HEK293 (cell line): ENCODE results near the gene LRP1-AS.

ENCODE experiments used
- CTCF ChIA-PET: fragments of 350-600 bp; formaldehyde crosslinking; extraction: SDS; loops from one replicate; lab custom pipeline; 2021; ENCODE audit warnings: antibody characterized with exemption; lab: Yijun Ruan, JAX
- POLR2A ChIA-PET: fragments of 300-600 bp; formaldehyde crosslinking; extraction: SDS; loops from one replicate; lab custom pipeline; 2020; ENCODE audit warnings: antibody characterized with exemption, inconsistent platforms; lab: Yijun Ruan, JAX
- H3K27ac ChIP-seq: fragments of 200-500 bp; sonication (Bioruptor generic); 2 replicates; pipeline ENCODE4 v1.5.1; 2014; ENCODE audit warnings: low read depth, low read length, control low read depth, inconsistent platforms; ENCODE audit errors: extremely low read depth
- H3K36me3 ChIP-seq, 2 experiments: fragments of 200-500 bp in 1 of 2; sonication (Bioruptor generic) in 1 of 2; 1 replicate in 1 of 2; 2 replicates in 1 of 2; pipeline ENCODE4 v1.5.1; 2014 to 2017; ENCODE audit warnings: inconsistent platforms in 2 of 2, low read length in 2 of 2; ENCODE audit not compliant: control insufficient read depth in 2 of 2, insufficient read depth in 1 of 2
- H3K4me1 ChIP-seq: fragments of 200-500 bp; sonication (Bioruptor generic); 2 replicates; pipeline ENCODE4 v1.5.1; 2014; ENCODE audit warnings: mild to moderate bottlenecking, low read length, inconsistent platforms; ENCODE audit not compliant: control insufficient read depth, insufficient read depth
- H3K4me3 ChIP-seq: 2 replicates; pipeline ENCODE4 v1.5.1; 2011; ENCODE audit warnings: low read depth, mild to moderate bottlenecking, control low read depth, low read length, moderate library complexity
- H3K9me3 ChIP-seq: fragments of 200-500 bp; sonication (Bioruptor generic); 2 replicates; pipeline ENCODE4 v1.5.1; 2014; ENCODE audit warnings: low read depth, low read length, inconsistent platforms; ENCODE audit not compliant: control insufficient read depth, insufficient read depth
- EGR2 ChIP-seq: fragments of 450-650 bp; formaldehyde crosslinking; IDR thresholded peaks from 2 replicates; pipeline ENCODE4 v1.5.1; 2016; ENCODE audit warnings: low read depth, missing biosample characterization, missing genetic modification characterization
- GLI4 ChIP-seq: fragments of 450-650 bp; formaldehyde crosslinking; IDR thresholded peaks from 2 replicates; pipeline ENCODE4 v1.5.1; 2016; ENCODE audit warnings: missing biosample characterization, missing genetic modification characterization
- HOXC10 ChIP-seq: sonication (generic); formaldehyde crosslinking; IDR thresholded peaks from 2 replicates; pipeline ENCODE4 v1.8.1; 2023; ENCODE audit warnings: mild to moderate bottlenecking, missing genetic modification reagents
- HOXD13 ChIP-seq: sonication (generic); formaldehyde crosslinking; IDR thresholded peaks from 2 replicates; pipeline ENCODE4 v1.8.0; 2022; ENCODE audit warnings: missing genetic modification reagents, borderline replicate concordance
- RBAK ChIP-seq: fragments of 450-650 bp; formaldehyde crosslinking; IDR thresholded peaks from 2 replicates; pipeline ENCODE4 v1.5.1; 2016; ENCODE audit warnings: missing biosample characterization, missing genetic modification characterization
- ZBTB21 ChIP-seq: fragments of 450-650 bp; formaldehyde crosslinking; IDR thresholded peaks from 2 replicates; pipeline ENCODE4 v1.5.1; 2017; ENCODE audit warnings: missing biosample characterization, missing genetic modification characterization
- ZFHX2 ChIP-seq: fragments of 450-650 bp; formaldehyde crosslinking; conservative IDR thresholded peaks from 2 replicates; pipeline ENCODE4 v1.5.1; 2016; ENCODE audit warnings: missing biosample characterization, missing genetic modification characterization
- ZIC2 ChIP-seq: fragments of 450-650 bp; formaldehyde crosslinking; IDR thresholded peaks from 2 replicates; pipeline ENCODE4 v1.5.1; 2016; ENCODE audit warnings: missing biosample characterization, missing genetic modification characterization
- ZNF140 ChIP-seq: fragments of 450-650 bp; formaldehyde crosslinking; IDR thresholded peaks from 2 replicates; pipeline ENCODE4 v1.5.1; 2016; ENCODE audit warnings: missing biosample characterization, missing genetic modification characterization
- ZNF223 ChIP-seq: fragments of 450-650 bp; formaldehyde crosslinking; IDR thresholded peaks from 2 replicates; pipeline ENCODE4 v1.5.1; 2016; ENCODE audit warnings: missing biosample characterization, missing genetic modification characterization
- ZNF266 ChIP-seq: fragments of 450-650 bp; formaldehyde crosslinking; IDR thresholded peaks from 2 replicates; pipeline ENCODE4 v1.5.1; 2016; ENCODE audit warnings: missing biosample characterization, missing genetic modification characterization, low read depth
- ZNF280C ChIP-seq: fragments of 450-650 bp; formaldehyde crosslinking; IDR thresholded peaks from 2 replicates; pipeline ENCODE4 v1.5.1; 2016; ENCODE audit warnings: missing biosample characterization, missing genetic modification characterization
- ZNF354C ChIP-seq: fragments of 450-650 bp; formaldehyde crosslinking; IDR thresholded peaks from 2 replicates; pipeline ENCODE4 v1.5.1; 2016; ENCODE audit warnings: missing biosample characterization, missing genetic modification characterization, low read depth, borderline replicate concordance
- ZNF510 ChIP-seq: fragments of 450-650 bp; formaldehyde crosslinking; IDR thresholded peaks from 2 replicates; pipeline ENCODE4 v1.5.1; 2018; ENCODE audit warnings: mild to moderate bottlenecking, missing genetic modification characterization, missing biosample characterization; ENCODE audit not compliant: insufficient replicate concordance
- ZNF529 ChIP-seq: fragments of 450-650 bp; formaldehyde crosslinking; IDR thresholded peaks from 2 replicates; pipeline ENCODE4 v1.5.1; 2017; ENCODE audit warnings: missing genetic modification characterization, missing biosample characterization; ENCODE audit not compliant: insufficient replicate concordance
- ZNF558 ChIP-seq: fragments of 450-650 bp; formaldehyde crosslinking; IDR thresholded peaks from 2 replicates; pipeline ENCODE4 v1.5.1; 2016; ENCODE audit warnings: missing biosample characterization, missing genetic modification characterization
- ZNF610 ChIP-seq: fragments of 450-650 bp; formaldehyde crosslinking; IDR thresholded peaks from 2 replicates; pipeline ENCODE4 v1.5.1; 2016; ENCODE audit warnings: missing biosample characterization, missing genetic modification characterization, borderline replicate concordance
- ZNF658 ChIP-seq: fragments of 450-650 bp; formaldehyde crosslinking; IDR thresholded peaks from 2 replicates; pipeline ENCODE4; 2016; ENCODE audit warnings: missing biosample characterization, missing genetic modification characterization
- ZNF660 ChIP-seq: fragments of 450-650 bp; IDR thresholded peaks from 2 replicates; pipeline ENCODE4 v1.5.1; 2018; ENCODE audit warnings: missing biosample characterization, mild to moderate bottlenecking, missing genetic modification characterization
- ZNF701 ChIP-seq: fragments of 450-650 bp; formaldehyde crosslinking; IDR thresholded peaks from 2 replicates; pipeline ENCODE4 v1.5.1; 2016; ENCODE audit warnings: missing biosample characterization, missing genetic modification characterization

Gene LRP1-AS

GRCh38 chr12:57152639-57153038 is 5.2 kb upstream of the LRP1-AS start:
- no peak overlapping the region for H3K4me3 ChIP-seq
- H3K36me3 ChIP-seq, result peaks cover 0 to 88% of the 10 kb centered on the region in 2 experiments; a peak in 1 of 3 replicates
- H3K9me3 ChIP-seq, result no peaks in the 10 kb centered on the region
- POLR2A ChIA-PET, result no interaction called here
- CTCF ChIA-PET, result interaction anchor here (0.8 to 3.1 kb wide), 3 partner anchors 23 to 59 kb away, joined by 3 to 10 read pairs (median 3); no protein-coding TSS in a partner anchor
- H3K4me1 ChIP-seq, result no peaks in the 10 kb centered on the region
- TF ChIP-seq RBAK (tag by site-specific recombination), result no peak
- TF ChIP-seq HOXC10, result no peak
- no peak for TF ChIP-seq ZNF266 (tag by site-specific recombination)
- no peak for TF ChIP-seq ZNF660
- no peak for TF ChIP-seq ZNF701 (tag by site-specific recombination)
- TF ChIP-seq ZNF529 (tag by site-specific recombination), result no peak
- TF ChIP-seq GLI4 (tag by site-specific recombination), result no peak
- no peak for TF ChIP-seq ZNF223 (tag by site-specific recombination)
- no peak for TF ChIP-seq ZNF354C (tag by site-specific recombination)
- no peak for TF ChIP-seq ZNF558 (tag by site-specific recombination)
- TF ChIP-seq ZBTB21, result no peak
- TF ChIP-seq ZNF510, result no peak
- no peak for TF ChIP-seq ZNF280C (tag by site-specific recombination)
- no peak for TF ChIP-seq ZNF610
- TF ChIP-seq HOXD13, result no peak
- TF ChIP-seq ZNF140, result no peak
- no peak for TF ChIP-seq EGR2 (tag by site-specific recombination)
- TF ChIP-seq ZNF658 (tag by site-specific recombination), result no peak
- no peak overlapping the region for H3K27ac ChIP-seq

GRCh38 chr12:57151741-57152630 is 4.6 kb upstream of the LRP1-AS start:
- peak; percentile 93 for TF ChIP-seq ZIC2
- TF ChIP-seq ZFHX2 (tag by site-specific recombination), result no peak
- TF ChIP-seq, all 188 proteins: peak for 1
- Histone ChIP-seq H3K4me3 (no peak overlapping the region), H3K9me3 (no peaks in the 10 kb centered on the region), H3K36me3 (peaks cover 0 to 88% of the 10 kb centered on the region in 2 experiments; a peak in 1 of 3 replicates), H3K27ac (no peak overlapping the region), H3K4me1 (no peaks in the 10 kb centered on the region)
- ChIA-PET POLR2A (no interaction called here), CTCF (interaction anchor here (0.8 to 3.1 kb wide), 2 partner anchors 24 to 58 kb away, joined by 3 to 10 read pairs; no protein-coding TSS in a partner anchor)

GRCh38 chr12:57150400-57151000 is 3.1 kb upstream of the LRP1-AS start:
- no peak for TF ChIP-seq ZNF529 (tag by site-specific recombination)
- 0 out of 2 replicates have a peak, but pooled peaks have one; percentile 21 for TF ChIP-seq ZIC2
- TF ChIP-seq, all 188 proteins: peak for 1
- ChIA-PET POLR2A (no interaction called here), CTCF (interaction anchor here (0.7 to 3.1 kb wide), 2 partner anchors 25 to 27 kb away, joined by 4 to 10 read pairs; no protein-coding TSS in a partner anchor)
- H3K36me3 ChIP-seq, result peaks cover 0 to 88% of the 10 kb centered on the region in 2 experiments; a peak in 1 of 3 replicates
- no peaks in the 10 kb centered on the region for H3K4me1 ChIP-seq
- no peak overlapping the region for H3K27ac ChIP-seq
- H3K4me3 ChIP-seq, result no peak overlapping the region
- no peaks in the 10 kb centered on the region for H3K9me3 ChIP-seq
